Measurements from ENCODE around the gene NOTCH2. TPM values are rescaled to one million over a fixed set of nuclear protein-coding genes. Genes with fewer than 3 reads are reported as not detected.

The NOTCH2 gene
- total RNA-seq, 1 donor from 2014 or later = 142 TPM

GRCh38 chr1:119887427-119887826 lies 182.0 kb downstream of the NOTCH2 start:
- Mint-ChIP-seq H3K27me3 (peaks cover 3% of the 10 kb centered on the region), H3K9me3 (peaks cover 8% of the 10 kb centered on the region), H3K4me1 (ENCODE audit: unreplicated experiment) (no peaks in the 10 kb centered on the region)

GRCh38 chr1:119885903-119886783 lies 183.3 kb downstream of the NOTCH2 start:
- H3K36me3 Mint-ChIP-seq = no peaks in the 10 kb centered on the region
- TF ChIP-seq, protein P1, sequence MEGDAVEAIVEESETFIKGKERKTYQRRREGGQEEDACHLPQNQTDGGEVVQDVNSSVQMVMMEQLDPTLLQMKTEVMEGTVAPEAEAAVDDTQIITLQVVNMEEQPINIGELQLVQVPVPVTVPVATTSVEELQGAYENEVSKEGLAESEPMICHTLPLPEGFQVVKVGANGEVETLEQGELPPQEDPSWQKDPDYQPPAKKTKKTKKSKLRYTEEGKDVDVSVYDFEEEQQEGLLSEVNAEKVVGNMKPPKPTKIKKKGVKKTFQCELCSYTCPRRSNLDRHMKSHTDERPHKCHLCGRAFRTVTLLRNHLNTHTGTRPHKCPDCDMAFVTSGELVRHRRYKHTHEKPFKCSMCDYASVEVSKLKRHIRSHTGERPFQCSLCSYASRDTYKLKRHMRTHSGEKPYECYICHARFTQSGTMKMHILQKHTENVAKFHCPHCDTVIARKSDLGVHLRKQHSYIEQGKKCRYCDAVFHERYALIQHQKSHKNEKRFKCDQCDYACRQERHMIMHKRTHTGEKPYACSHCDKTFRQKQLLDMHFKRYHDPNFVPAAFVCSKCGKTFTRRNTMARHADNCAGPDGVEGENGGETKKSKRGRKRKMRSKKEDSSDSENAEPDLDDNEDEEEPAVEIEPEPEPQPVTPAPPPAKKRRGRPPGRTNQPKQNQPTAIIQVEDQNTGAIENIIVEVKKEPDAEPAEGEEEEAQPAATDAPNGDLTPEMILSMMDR (conservative IDR thresholded peaks at IDR 0.05) = peak; percentile 76
- no peak overlapping the region for H3K27ac Mint-ChIP-seq
- peaks cover 8% of the 10 kb centered on the region for H3K9me3 Mint-ChIP-seq
- no peaks in the 10 kb centered on the region for H3K4me1 Mint-ChIP-seq (ENCODE audit: unreplicated experiment)
- DNase-seq (ENCODE audit: extremely low spot score, unreplicated experiment) = no peak
- H3K4me3 Mint-ChIP-seq = no peak overlapping the region
- peaks cover 3% of the 10 kb centered on the region for H3K27me3 Mint-ChIP-seq

More at GRCh38 chr1:119887427-119887826, 182.0 kb downstream of the NOTCH2 start:
- no peak for DNase-seq (ENCODE audit: extremely low spot score, unreplicated experiment)
- no peak overlapping the region for H3K4me3 Mint-ChIP-seq
- no peaks in the 10 kb centered on the region for H3K36me3 Mint-ChIP-seq
- TF ChIP-seq, protein P1 (conservative IDR thresholded peaks at IDR 0.05) = no peak
- no peak overlapping the region for H3K27ac Mint-ChIP-seq

- Mint-ChIP-seq H3K9me3 (peaks cover 8% of the 10 kb centered on the region), H3K36me3 (no peaks in the 10 kb centered on the region), H3K27me3 (peaks cover 3% of the 10 kb centered on the region), H3K4me1 (ENCODE audit: unreplicated experiment) (peaks cover 5% of the 10 kb centered on the region), H3K27ac (no peak overlapping the region), H3K4me3 (no peak overlapping the region)
- TF ChIP-seq, protein P1 (conservative IDR thresholded peaks at IDR 0.05) = no peak
- DNase-seq (ENCODE audit: extremely low spot score, unreplicated experiment) = no peak
These were observed 184.8 kb downstream of the NOTCH2 start for GRCh38 chr1:119884711-119885110.

DNA sequence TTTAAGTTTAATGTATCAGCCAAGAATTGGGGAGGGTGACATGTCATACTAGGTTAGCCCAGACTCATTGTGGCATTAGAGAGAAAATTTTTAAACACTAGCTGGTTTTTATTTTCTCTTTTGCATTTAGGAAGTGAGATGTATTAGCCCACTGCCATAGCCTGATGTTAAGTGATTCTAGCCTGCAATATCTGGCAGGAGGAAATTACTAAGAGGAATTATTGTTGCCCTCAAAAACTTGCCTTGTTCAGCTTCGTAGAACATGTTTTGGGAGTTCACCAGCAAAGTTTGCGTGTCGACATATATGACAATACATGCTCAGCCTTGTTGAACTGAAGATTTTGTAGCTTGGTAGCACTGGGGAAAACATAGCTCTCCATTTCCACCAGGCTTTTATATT lies 185.6 kb downstream of the NOTCH2 start:
- Mint-ChIP-seq H3K9me3 (peaks cover 7% of the 10 kb centered on the region), H3K4me1 (ENCODE audit: unreplicated experiment) (peaks cover 7% of the 10 kb centered on the region), H3K27me3 (peaks cover 3% of the 10 kb centered on the region), H3K36me3 (no peaks in the 10 kb centered on the region), H3K4me3 (no peak overlapping the region), H3K27ac (no peak overlapping the region)
- no peak for DNase-seq (ENCODE audit: extremely low spot score, unreplicated experiment)
- TF ChIP-seq, protein P1 (conservative IDR thresholded peaks at IDR 0.05) = no peak

GRCh38 chr1:119882132-119883049 lies 187.1 kb downstream of the NOTCH2 start:
- no peaks in the 10 kb centered on the region for H3K36me3 Mint-ChIP-seq
- H3K27ac Mint-ChIP-seq = no peak overlapping the region
- peaks cover 3% of the 10 kb centered on the region for H3K27me3 Mint-ChIP-seq
- no peaks in the 10 kb centered on the region for H3K9me3 Mint-ChIP-seq
- H3K4me1 Mint-ChIP-seq (ENCODE audit: unreplicated experiment) = peaks cover 7% of the 10 kb centered on the region
- no peak overlapping the region for H3K4me3 Mint-ChIP-seq
- TF ChIP-seq, protein P1 (conservative IDR thresholded peaks at IDR 0.05) = no peak
- no peak for DNase-seq (ENCODE audit: extremely low spot score, unreplicated experiment)
